Left forelimb (tissue), 1 donor: ENCODE measurements around the gene ROPN1B.

Experiments used
- DNase-seq: peaks from one replicate; pipeline ENCODE4 v3.0.0-alpha.2; 2018; ENCODE audit warnings: low spot score

Gene ROPN1B

GRCh38 chr3:126031981-126032471 is 63.0 kb downstream of the ROPN1B start:
- peak; percentile 30 for DNase-seq
